Body of pancreas (tissue), 4 donors: ENCODE measurements around the gene THBS2.

Source experiments
- CTCF ChIP-seq, 7 experiments: fragments of 450-650 bp in 4 of 7; fragments of 200-600 bp in 3 of 7; sonication (generic) in 3 of 7; IDR thresholded peaks; one replicate each; pipeline ENCODE4 v1.5.1; 2016 to 2019; ENCODE audit warnings: antibody characterized with exemption in 7 of 7
- POLR2A ChIP-seq, 3 donors: fragments of 450-650 bp; IDR thresholded peaks; one replicate each; pipeline ENCODE4 v1.6.1; 2016; ENCODE audit warnings: antibody characterized with exemption in 3 of 3, mild to moderate bottlenecking in 2 of 3

- TF ChIP-seq POLR2A (IDR thresholded peaks at IDR 0.05) (no peak), CTCF (IDR thresholded peaks at IDR 0.05) (no peak)
Observed at GRCh38 chr6:169194737-169195136, 58.9 kb downstream of the THBS2 start.
